ENCODE measurements around the gene TTLL5.
"Not testable (repeated sequence)": the region's sequence is repeated elsewhere in the genome, so short reads cannot be mapped to it uniquely, and the experiment has no call there.

TTLL5 gene

GRCh38 chr14:75648066-75648838 lies 12.8 kb upstream of the TTLL5 start:
- peak; percentile 10 to 17 for DNase-seq (ENCODE audit: low read depth in 2 of 2)

DNA sequence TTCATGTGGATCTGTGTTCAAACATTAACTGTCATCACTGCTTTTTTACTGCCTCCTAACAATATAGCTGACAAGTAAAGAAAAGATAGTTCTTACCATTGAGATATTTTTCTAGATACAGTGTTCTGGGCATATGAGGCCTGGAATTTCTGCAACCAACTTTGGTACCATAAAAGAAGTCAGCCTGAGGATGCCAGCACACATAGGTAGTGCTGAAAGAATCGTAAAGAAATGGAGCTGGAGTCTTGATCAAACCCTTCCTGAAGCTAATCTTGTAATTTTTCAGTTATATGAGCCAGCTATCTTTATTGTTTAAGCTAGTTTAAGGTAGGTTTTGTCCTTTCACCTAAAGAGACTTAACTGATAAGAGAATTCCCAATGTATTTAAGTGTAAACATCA lies 11.7 kb upstream of the TTLL5 start:
- DNase-seq (ENCODE audit: low read depth in 2 of 2) = no peak

GRCh38 chr14:75649773-75650172 lies 11.3 kb upstream of the TTLL5 start:
- DNase-seq (ENCODE audit: low read depth in 2 of 2) = no peak

GRCh38 chr14:75650253-75651058 lies 10.6 kb upstream of the TTLL5 start:
- no peak for DNase-seq (ENCODE audit: low read depth in 2 of 2)

DNA sequence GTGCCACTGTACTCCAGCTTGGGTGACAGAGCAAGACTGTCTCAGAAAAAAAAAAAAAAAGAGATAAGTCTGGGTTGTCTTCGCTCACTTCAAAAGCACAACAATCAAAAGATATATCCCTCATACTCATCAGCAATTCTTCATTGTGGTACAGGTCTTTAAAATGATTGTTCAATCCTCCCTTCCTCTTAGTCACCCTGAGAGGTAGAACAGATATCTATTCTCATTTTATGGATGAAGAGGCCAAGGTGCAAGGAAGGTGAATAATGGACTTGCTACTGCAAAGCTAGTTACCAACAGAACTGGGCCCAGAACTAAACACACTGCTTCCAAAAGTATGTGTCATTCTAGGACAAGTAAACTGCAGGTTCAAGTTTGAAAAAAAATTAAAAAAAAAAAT lies 7.5 kb upstream of the TTLL5 start:
- no peak for DNase-seq (ENCODE audit: low read depth in 2 of 2)

DNA sequence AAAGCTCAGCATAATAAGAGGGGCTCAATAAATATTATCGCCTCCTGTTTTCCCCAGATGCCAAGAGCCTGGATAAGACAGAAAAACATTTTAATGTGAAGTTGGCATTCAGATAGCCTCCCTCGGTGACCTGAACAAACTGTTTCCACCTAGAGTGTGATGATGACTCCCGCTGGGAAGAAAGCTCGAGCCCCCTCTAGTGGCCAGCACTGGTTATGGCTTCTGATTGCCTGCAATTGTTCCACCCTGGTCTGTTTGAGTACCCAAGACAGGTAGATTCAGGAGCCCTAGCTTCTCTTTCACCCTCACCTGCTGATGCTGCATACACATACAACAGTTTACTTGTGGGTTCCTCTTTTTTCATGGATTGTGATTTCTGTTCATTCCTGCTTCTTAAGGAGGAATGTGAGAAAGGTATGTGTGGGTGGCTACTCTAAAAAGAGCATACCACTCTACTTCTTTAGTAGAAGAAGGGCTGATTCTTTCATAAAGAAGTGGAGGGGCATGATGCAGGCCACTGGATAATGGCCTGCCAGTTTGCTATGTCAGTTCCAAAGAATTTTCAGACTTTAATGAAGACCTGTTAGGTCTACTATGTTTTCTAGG lies 6.8 kb upstream of the TTLL5 start:
- peak in 1 of 2 experiments; percentile 10 for DNase-seq (ENCODE audit: low read depth in 2 of 2)

DNA sequence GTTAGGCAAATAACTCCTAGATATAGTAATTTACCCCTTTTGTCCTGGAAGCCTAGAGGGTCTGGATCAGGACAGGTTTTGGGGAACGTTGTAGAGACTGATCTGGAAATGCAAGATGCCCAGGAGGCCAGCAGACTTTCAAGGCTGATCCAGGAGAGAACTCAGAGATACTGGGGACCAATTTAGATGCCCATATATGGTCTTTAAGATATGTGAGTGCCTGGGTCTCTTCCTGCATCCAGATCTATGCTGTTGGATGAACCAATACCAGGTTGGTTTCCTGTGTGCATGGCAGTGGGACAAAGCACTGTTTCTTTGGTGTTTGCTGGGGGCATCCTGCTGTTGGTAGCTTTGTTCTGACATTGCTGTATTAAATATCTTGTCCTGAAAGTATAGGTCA lies 5.8 kb upstream of the TTLL5 start:
- DNase-seq (ENCODE audit: low read depth in 2 of 2) = no peak

DNA sequence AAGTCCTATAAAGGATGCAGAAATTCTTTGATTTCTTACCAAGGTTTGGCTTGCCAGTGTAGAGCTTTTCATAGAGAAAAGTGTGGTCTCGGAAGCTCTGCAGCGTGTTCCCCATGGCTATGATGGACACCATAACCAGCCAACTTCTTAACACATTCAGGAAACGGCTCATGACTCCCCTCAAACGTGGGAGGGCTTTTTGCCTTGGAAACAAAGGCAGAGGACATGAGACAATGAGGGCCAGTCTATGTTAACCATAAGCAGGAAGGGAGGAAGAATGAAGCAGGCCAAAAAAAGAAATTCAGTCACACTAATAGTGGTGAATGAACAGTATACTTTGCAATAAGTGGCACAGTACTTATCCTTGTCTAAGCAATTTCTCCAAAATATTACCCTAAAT lies 3.7 kb upstream of the TTLL5 start:
- no peak for DNase-seq (ENCODE audit: low read depth in 2 of 2)

GRCh38 chr14:75658957-75659356 lies 2.1 kb upstream of the TTLL5 start:
- DNase-seq (ENCODE audit: low read depth in 2 of 2) = no peak

GRCh38 chr14:75660238-75660629 lies 812 bp upstream of the TTLL5 start:
- no peak for DNase-seq (ENCODE audit: low read depth in 2 of 2)

DNA sequence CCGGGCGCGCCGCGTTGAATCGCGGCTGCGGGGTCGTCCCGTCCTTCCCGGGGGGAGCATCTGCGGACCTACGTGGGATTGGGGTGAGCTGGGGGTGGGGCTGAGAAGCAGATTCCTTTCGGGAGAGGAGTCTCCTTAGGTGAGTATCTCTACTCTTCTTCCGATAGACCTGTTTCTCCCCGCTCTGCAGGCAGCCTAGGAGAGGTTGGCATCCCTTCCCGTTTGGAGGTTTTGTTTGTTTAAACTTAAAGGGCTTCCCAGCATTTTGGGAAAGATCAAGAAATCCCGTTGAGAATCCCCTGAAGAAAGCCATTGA lies 411 bp downstream of the TTLL5 start:
- DNase-seq (ENCODE audit: low read depth in 2 of 2) = no peak

DNA sequence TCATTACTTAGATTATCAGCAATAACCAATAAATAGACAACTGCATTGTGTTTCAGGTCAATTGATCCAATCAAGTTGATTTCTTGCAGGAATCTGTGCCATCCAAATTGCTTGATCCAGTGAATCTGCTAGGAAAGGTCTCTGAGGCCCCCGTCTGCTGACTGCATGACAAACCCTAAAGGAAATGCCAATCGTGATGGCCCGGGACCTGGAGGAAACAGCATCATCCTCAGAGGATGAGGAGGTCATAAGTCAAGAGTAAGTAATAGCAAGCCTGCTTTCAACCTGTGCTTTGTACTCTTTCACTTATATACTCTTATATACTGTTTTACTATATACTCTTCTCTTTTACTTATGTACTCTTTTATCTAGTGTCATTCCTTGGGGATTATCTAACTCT lies 1.9 kb downstream of the TTLL5 start:
- no peak for DNase-seq (ENCODE audit: low read depth in 2 of 2)

DNA sequence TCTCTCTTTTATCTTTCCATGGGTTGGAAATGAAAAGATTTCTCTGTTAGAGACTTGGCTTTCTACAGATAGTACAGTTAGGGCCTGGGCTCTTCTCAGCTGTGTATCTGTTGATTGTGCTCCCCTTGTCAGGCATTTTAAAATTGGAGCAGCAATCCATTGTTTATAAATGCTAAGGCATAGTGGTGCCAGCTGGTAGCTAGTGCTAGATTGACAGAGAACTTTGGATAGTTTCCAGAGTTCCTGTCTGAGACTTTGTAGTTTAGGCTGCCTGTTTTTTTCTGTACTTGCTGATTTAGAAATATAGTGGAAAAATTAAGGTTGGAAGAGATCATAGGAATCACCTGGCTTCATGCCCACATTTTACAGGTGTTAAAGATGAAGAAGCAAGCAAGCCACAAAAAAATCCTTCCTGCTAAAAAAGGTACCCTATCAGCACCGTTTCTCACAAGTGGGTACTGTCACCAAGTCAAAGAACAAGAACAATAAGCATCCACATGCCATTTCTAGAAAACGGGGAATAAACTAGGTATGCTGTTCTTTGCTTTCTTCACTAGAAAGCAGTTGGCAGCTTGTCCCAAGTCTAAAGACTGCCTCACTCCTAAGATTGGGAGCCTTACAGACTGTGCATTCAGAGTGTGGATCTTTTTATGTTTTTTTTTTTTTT lies 6.2 kb downstream of the TTLL5 start:
- no peak for DNase-seq (ENCODE audit: low read depth in 2 of 2)

DNA sequence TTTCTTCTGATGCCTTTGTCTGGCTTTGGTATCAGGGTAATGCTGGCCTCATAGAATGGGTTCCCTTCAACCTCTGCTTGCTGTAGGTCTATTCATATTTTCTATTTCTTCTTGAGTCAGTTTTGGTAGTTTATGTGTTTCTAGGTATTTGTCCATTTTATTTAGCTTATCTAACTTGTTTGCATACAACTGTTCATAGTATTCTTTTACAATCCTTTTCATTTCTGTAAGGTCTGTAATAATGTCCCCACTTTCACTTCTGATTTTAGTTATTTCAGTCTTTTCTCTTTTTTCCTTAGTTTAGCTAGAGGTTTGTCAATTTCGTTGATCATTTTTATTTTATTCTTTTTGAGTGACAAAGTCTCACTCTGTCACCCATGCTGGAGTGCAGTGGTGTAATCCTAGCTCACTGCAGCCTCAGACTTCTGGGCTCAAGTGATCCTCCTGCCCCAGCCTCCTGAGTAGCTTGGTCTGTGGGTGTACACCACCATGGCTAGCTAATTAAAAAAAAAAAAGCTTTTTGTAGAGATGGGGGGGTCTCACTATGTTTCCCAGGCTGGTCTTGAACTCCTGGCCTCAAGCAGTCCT lies 11.7 kb downstream of the TTLL5 start:
- DNase-seq (ENCODE audit: low read depth in 2 of 2) = no peak

GRCh38 chr14:75673345-75674035 lies 12.4 kb downstream of the TTLL5 start:
- DNase-seq (ENCODE audit: low read depth in 2 of 2) = no peak

GRCh38 chr14:75675265-75675960 lies 14.4 kb downstream of the TTLL5 start:
- DNase-seq (ENCODE audit: low read depth in 2 of 2) = no peak

GRCh38 chr14:75685910-75686309 lies 24.9 kb downstream of the TTLL5 start:
- no peak for DNase-seq (ENCODE audit: low read depth in 2 of 2)

DNA sequence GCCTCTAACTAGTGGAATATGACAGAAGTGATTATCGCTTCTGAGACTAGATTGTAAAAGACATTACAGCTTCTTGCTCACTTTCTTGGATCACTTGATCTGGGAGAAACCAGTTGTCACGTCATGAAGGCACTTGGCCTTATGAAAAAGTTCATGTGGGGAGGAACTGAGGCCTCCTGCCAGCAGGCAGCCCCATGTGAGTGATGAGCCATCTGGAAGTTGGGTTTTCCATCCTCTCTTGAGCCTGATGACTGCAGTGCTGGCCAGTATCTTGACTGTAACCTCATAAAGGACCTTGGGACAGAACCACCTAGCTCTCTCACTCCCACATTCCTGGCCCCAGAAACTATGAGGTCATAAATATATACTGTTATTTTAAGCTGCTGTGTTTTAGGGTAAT lies 28.0 kb downstream of the TTLL5 start:
- no peak for DNase-seq (ENCODE audit: low read depth in 2 of 2)

DNA sequence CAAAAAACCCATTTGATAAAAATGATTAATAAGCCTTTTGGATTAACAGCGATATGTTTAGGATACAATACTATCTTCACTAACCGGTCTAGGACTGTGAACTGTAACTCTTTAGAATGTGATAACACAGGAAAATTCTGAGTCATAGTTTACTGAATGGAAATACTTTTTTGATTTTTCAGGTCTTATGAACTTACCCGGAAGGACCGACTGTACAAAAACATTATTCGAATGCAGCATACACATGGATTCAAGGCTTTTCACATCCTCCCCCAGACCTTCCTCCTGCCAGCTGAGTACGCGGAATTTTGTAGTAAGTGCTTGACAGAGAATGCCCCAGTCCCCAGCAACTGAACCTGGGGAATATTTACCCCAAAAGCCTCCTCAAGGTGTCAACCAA lies 29.0 kb downstream of the TTLL5 start:
- DNase-seq (ENCODE audit: low read depth in 2 of 2) = no peak

DNA sequence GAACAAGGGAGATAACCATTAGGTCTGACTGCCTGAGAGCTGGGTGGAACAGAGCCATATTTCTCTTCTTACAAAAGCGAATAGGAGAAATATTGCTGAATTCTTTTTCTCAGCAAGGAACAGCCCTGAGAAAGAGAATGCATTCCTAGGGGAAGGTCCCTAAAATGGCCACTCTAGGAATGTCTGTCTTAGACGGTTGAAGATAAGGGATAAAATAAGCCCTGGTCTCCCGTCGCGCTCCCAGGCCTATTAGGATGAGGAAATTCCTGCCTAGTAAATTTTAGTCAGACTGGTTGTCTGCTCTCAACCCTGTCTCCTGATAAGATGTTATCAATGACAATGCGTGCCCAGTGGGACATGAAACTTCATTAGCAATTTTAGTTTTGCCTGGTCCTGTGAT lies 34.0 kb downstream of the TTLL5 start:
- not testable (repeated sequence) for DNase-seq (ENCODE audit: low read depth in 2 of 2)

GRCh38 chr14:75697386-75697785 lies 36.3 kb downstream of the TTLL5 start:
- no peak for DNase-seq (ENCODE audit: low read depth in 2 of 2)

Data from fibroblast of skin of left biceps (primary cell).